HEK293 (cell line): ENCODE data around the gene HOXC11.
A peak's percentile ranks its signal among the peaks of the same experiment; 100 is the strongest.

ENCODE experiments used
- CTCF ChIA-PET: fragments of 350-600 bp; formaldehyde crosslinking; extraction: SDS; loops from one replicate; lab custom pipeline; 2021; ENCODE audit warnings: antibody characterized with exemption; lab: Yijun Ruan, JAX
- POLR2A ChIA-PET: fragments of 300-600 bp; formaldehyde crosslinking; extraction: SDS; loops from one replicate; lab custom pipeline; 2020; ENCODE audit warnings: antibody characterized with exemption, inconsistent platforms; lab: Yijun Ruan, JAX
- H3K27ac ChIP-seq: fragments of 200-500 bp; sonication (Bioruptor generic); 2 replicates; pipeline ENCODE4 v1.5.1; 2014; ENCODE audit warnings: low read depth, low read length, control low read depth, inconsistent platforms; ENCODE audit errors: extremely low read depth
- H3K36me3 ChIP-seq, 2 experiments: fragments of 200-500 bp in 1 of 2; sonication (Bioruptor generic) in 1 of 2; 1 replicate in 1 of 2; 2 replicates in 1 of 2; pipeline ENCODE4 v1.5.1; 2014 to 2017; ENCODE audit warnings: inconsistent platforms in 2 of 2, low read length in 2 of 2; ENCODE audit not compliant: control insufficient read depth in 2 of 2, insufficient read depth in 1 of 2
- H3K4me1 ChIP-seq: fragments of 200-500 bp; sonication (Bioruptor generic); 2 replicates; pipeline ENCODE4 v1.5.1; 2014; ENCODE audit warnings: mild to moderate bottlenecking, low read length, inconsistent platforms; ENCODE audit not compliant: control insufficient read depth, insufficient read depth
- H3K4me3 ChIP-seq: 2 replicates; pipeline ENCODE4 v1.5.1; 2011; ENCODE audit warnings: low read depth, mild to moderate bottlenecking, control low read depth, low read length, moderate library complexity
- H3K9me3 ChIP-seq: fragments of 200-500 bp; sonication (Bioruptor generic); 2 replicates; pipeline ENCODE4 v1.5.1; 2014; ENCODE audit warnings: low read depth, low read length, inconsistent platforms; ENCODE audit not compliant: control insufficient read depth, insufficient read depth
- AEBP2 ChIP-seq: fragments of 450-650 bp; formaldehyde crosslinking; IDR thresholded peaks from 2 replicates; pipeline ENCODE4 v1.5.1; 2016; ENCODE audit warnings: missing biosample characterization, missing genetic modification characterization, borderline replicate concordance
- PRDM1 ChIP-seq: fragments of 450-650 bp; formaldehyde crosslinking; IDR thresholded peaks from 2 replicates; pipeline ENCODE4; 2016; ENCODE audit warnings: missing biosample characterization, missing genetic modification characterization
- SCRT1 ChIP-seq: fragments of 450-650 bp; formaldehyde crosslinking; IDR thresholded peaks from 2 replicates; pipeline ENCODE4 v1.5.1; 2016; ENCODE audit warnings: missing biosample characterization, missing genetic modification characterization, borderline replicate concordance
- ZFP69B ChIP-seq: fragments of 450-650 bp; formaldehyde crosslinking; IDR thresholded peaks from 2 replicates; pipeline ENCODE4 v1.5.1; 2016; ENCODE audit warnings: missing biosample characterization, missing genetic modification characterization
- ZNF292 ChIP-seq: fragments of 450-650 bp; formaldehyde crosslinking; IDR thresholded peaks from 2 replicates; pipeline ENCODE4 v1.5.1; 2016; ENCODE audit warnings: low read depth, missing biosample characterization, missing genetic modification characterization, borderline replicate concordance
- ZNF341 ChIP-seq: fragments of 450-650 bp; formaldehyde crosslinking; IDR thresholded peaks from 2 replicates; pipeline ENCODE4; 2016; ENCODE audit warnings: low read depth, missing biosample characterization, missing genetic modification characterization
- ZNF416 ChIP-seq: fragments of 450-650 bp; formaldehyde crosslinking; IDR thresholded peaks from 2 replicates; pipeline ENCODE4 v1.5.1; 2016; ENCODE audit warnings: missing biosample characterization, missing genetic modification characterization
- TF ChIP-seq, protein P1 (sequence below): fragments of 450-650 bp; formaldehyde crosslinking; IDR thresholded peaks from 2 replicates; pipeline ENCODE4 v1.5.1; 2016; ENCODE audit warnings: missing biosample characterization, missing genetic modification characterization
- TF ChIP-seq, protein P2 (sequence below): fragments of 450-650 bp; formaldehyde crosslinking; optimal IDR thresholded peaks from 2 replicates; pipeline ENCODE3; 2016; ENCODE audit warnings: missing biosample characterization, mild to moderate bottlenecking, missing genetic modification characterization
- TF ChIP-seq, protein P3 (sequence below): fragments of 450-650 bp; formaldehyde crosslinking; IDR thresholded peaks from 2 replicates; pipeline ENCODE4 v1.5.1; 2017; ENCODE audit warnings: missing biosample characterization, missing genetic modification characterization
- TF ChIP-seq, protein P4 (sequence below): fragments of 450-650 bp; formaldehyde crosslinking; IDR thresholded peaks from 2 replicates; pipeline ENCODE4 v1.5.1; 2016; ENCODE audit warnings: missing biosample characterization, missing genetic modification characterization

Gene HOXC11

DNA sequence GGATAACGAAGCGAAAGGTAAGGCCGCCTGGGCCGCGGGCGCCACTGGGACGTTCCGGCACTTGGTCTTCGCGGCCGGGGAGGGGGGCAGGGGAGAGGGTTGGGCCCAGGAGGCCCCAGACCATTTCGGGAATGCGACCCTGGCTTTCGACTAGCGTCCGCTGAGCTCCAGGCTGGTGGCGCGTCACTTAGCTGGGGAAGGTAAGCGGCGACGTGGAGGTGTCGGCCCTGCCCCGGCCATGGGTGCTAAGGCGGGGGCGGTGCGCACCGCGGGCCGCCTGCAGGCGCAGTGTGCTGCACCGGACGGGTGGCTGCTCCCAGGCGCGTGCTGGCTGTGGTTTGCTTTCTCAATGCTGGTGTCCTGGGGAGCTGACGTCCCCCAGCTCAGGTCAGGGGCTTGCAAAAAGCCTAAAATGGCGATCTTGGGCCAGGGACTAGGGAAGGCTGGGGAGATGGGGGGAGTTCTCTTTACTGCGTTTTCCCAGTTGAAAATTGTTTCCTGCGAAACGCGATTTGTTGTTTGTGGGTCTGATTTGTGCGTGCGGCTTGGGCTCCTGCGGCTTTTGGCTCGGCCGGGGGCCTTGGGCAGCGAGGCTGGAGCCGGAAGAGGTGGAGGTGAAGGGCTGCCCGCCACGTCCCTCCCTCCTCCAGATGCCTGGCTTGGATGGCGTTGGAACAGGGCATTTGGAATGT, 13.2 kb downstream of the HOXC11 start (continued):
- TF ChIP-seq, protein P1, sequence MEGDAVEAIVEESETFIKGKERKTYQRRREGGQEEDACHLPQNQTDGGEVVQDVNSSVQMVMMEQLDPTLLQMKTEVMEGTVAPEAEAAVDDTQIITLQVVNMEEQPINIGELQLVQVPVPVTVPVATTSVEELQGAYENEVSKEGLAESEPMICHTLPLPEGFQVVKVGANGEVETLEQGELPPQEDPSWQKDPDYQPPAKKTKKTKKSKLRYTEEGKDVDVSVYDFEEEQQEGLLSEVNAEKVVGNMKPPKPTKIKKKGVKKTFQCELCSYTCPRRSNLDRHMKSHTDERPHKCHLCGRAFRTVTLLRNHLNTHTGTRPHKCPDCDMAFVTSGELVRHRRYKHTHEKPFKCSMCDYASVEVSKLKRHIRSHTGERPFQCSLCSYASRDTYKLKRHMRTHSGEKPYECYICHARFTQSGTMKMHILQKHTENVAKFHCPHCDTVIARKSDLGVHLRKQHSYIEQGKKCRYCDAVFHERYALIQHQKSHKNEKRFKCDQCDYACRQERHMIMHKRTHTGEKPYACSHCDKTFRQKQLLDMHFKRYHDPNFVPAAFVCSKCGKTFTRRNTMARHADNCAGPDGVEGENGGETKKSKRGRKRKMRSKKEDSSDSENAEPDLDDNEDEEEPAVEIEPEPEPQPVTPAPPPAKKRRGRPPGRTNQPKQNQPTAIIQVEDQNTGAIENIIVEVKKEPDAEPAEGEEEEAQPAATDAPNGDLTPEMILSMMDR (tag by site-specific recombination): peak; percentile 20; the same call in 1 of the 2 replicates
- TF ChIP-seq, protein P2, sequence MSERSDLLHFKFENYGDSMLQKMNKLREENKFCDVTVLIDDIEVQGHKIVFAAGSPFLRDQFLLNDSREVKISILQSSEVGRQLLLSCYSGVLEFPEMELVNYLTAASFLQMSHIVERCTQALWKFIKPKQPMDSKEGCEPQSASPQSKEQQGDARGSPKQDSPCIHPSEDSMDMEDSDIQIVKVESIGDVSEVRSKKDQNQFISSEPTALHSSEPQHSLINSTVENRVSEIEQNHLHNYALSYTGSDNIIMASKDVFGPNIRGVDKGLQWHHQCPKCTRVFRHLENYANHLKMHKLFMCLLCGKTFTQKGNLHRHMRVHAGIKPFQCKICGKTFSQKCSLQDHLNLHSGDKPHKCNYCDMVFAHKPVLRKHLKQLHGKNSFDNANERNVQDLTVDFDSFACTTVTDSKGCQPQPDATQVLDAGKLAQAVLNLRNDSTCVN (tag by site-specific recombination): peak; percentile 56
- TF ChIP-seq ZNF341 (tag by site-specific recombination) (peak; percentile 6; the same call in 1 of the 2 replicates), ZNF416 (no peak), ZFP69B (0 out of 2 replicates have a peak, but pooled peaks have one; percentile 14)
- TF ChIP-seq, all 188 proteins: peak for 22

- peaks cover 38% of the 10 kb centered on the region for H3K4me1 ChIP-seq
- ChIA-PET POLR2A (interaction anchor here (1.0 to 2.5 kb wide), 5 partner anchors 9 to 14 kb away, joined by 3 to 16 read pairs (median 4); partner anchors contain the start of gene HOXC9), CTCF (interaction anchor here (0.6 to 5.8 kb wide), 19 partner anchors 12 to 586 kb away, joined by 3 to 88 read pairs (median 7); partner anchors contain the start of genes HOXC5, HOXC8, HOXC9 and SMUG1)
- peak overlapping the region; percentile 90 for H3K27ac ChIP-seq
- no peaks in the 10 kb centered on the region for H3K9me3 ChIP-seq
- TF ChIP-seq, protein P3, sequence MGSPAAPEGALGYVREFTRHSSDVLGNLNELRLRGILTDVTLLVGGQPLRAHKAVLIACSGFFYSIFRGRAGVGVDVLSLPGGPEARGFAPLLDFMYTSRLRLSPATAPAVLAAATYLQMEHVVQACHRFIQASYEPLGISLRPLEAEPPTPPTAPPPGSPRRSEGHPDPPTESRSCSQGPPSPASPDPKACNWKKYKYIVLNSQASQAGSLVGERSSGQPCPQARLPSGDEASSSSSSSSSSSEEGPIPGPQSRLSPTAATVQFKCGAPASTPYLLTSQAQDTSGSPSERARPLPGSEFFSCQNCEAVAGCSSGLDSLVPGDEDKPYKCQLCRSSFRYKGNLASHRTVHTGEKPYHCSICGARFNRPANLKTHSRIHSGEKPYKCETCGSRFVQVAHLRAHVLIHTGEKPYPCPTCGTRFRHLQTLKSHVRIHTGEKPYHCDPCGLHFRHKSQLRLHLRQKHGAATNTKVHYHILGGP (tag by site-specific recombination): no peak
- peak; percentile 93 for TF ChIP-seq PRDM1 (tag by site-specific recombination)
- no peak for TF ChIP-seq ZNF416
- TF ChIP-seq, protein P4, sequence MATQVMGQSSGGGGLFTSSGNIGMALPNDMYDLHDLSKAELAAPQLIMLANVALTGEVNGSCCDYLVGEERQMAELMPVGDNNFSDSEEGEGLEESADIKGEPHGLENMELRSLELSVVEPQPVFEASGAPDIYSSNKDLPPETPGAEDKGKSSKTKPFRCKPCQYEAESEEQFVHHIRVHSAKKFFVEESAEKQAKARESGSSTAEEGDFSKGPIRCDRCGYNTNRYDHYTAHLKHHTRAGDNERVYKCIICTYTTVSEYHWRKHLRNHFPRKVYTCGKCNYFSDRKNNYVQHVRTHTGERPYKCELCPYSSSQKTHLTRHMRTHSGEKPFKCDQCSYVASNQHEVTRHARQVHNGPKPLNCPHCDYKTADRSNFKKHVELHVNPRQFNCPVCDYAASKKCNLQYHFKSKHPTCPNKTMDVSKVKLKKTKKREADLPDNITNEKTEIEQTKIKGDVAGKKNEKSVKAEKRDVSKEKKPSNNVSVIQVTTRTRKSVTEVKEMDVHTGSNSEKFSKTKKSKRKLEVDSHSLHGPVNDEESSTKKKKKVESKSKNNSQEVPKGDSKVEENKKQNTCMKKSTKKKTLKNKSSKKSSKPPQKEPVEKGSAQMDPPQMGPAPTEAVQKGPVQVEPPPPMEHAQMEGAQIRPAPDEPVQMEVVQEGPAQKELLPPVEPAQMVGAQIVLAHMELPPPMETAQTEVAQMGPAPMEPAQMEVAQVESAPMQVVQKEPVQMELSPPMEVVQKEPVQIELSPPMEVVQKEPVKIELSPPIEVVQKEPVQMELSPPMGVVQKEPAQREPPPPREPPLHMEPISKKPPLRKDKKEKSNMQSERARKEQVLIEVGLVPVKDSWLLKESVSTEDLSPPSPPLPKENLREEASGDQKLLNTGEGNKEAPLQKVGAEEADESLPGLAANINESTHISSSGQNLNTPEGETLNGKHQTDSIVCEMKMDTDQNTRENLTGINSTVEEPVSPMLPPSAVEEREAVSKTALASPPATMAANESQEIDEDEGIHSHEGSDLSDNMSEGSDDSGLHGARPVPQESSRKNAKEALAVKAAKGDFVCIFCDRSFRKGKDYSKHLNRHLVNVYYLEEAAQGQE (tag by site-specific recombination): no peak
- no peak for TF ChIP-seq ZNF292 (tag by site-specific recombination)
- TF ChIP-seq AEBP2 (tag by site-specific recombination): no peak
- TF ChIP-seq SCRT1 (tag by site-specific recombination): no peak
- H3K36me3 ChIP-seq: no peaks in the 10 kb centered on the region
- peak overlapping the region; percentile 31; the same call in 1 of the 2 replicates for H3K4me3 ChIP-seq
Measured at GRCh38 chr12:53986686-53987483, 14.0 kb downstream of the HOXC11 start.
